Stomach (tissue), 4 donors: ENCODE measurements around the gene RSRC1.

Experiments
- POLR2A ChIP-seq, 4 donors: fragments of 450-650 bp; IDR thresholded peaks; one replicate each; pipeline ENCODE4 v1.6.1; 2016; ENCODE audit warnings: antibody characterized with exemption in 4 of 4, control low read depth in 2 of 4, mild to moderate bottlenecking in 1 of 4, moderate library complexity in 1 of 4
- POLR2AphosphoS5 ChIP-seq, 3 donors: sonication (generic); formaldehyde crosslinking; IDR thresholded peaks; one replicate each; pipeline ENCODE4 v1.6.1; 2016; ENCODE audit warnings: antibody characterized with exemption in 3 of 3
- TF ChIP-seq, protein P1 (sequence below), 7 experiments: fragments of 450-650 bp in 4 of 7; fragments of 200-600 bp in 3 of 7; sonication (generic) in 3 of 7; IDR thresholded peaks; one replicate each; pipeline ENCODE4 v1.5.1; 2016 to 2019; ENCODE audit warnings: antibody characterized with exemption in 7 of 7, control low read depth in 2 of 7, mild to moderate bottlenecking in 1 of 7

DNA sequence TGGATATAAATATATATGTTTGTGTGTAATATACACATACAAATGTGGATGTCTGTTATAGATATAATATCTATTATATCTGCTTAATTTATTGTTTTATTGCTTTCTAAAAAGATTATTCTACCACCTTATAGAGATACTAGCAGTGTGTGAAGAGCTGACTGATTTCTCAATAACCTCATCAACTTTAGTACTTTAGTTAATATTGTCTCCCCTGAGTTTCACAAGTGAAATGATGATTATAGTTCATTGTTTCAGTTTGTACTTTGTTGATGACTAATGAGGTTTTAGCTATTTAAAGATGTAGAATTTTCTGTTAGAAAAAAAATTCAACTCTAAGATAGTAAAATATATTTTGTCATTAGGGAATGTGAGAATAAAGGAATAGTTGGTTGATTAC, 11.4 kb downstream of the RSRC1 start:
- TF ChIP-seq, protein P1, sequence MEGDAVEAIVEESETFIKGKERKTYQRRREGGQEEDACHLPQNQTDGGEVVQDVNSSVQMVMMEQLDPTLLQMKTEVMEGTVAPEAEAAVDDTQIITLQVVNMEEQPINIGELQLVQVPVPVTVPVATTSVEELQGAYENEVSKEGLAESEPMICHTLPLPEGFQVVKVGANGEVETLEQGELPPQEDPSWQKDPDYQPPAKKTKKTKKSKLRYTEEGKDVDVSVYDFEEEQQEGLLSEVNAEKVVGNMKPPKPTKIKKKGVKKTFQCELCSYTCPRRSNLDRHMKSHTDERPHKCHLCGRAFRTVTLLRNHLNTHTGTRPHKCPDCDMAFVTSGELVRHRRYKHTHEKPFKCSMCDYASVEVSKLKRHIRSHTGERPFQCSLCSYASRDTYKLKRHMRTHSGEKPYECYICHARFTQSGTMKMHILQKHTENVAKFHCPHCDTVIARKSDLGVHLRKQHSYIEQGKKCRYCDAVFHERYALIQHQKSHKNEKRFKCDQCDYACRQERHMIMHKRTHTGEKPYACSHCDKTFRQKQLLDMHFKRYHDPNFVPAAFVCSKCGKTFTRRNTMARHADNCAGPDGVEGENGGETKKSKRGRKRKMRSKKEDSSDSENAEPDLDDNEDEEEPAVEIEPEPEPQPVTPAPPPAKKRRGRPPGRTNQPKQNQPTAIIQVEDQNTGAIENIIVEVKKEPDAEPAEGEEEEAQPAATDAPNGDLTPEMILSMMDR (IDR thresholded peaks at IDR 0.05), result no peak
- TF ChIP-seq POLR2AphosphoS5 (IDR thresholded peaks at IDR 0.05), result no peak
- no peak for TF ChIP-seq POLR2A (IDR thresholded peaks at IDR 0.05)
